SK-N-SH treated with all-trans-retinoic acid at 6 μM for 48 hours (cell line): ENCODE measurements around the gene CASZ1.

ENCODE experiments used
- ATAC-seq: fragments of 200-7000 bp; cut with Tn5 transposase; 3 replicates; pipeline ENCODE4 v1.9.1; 2020; ENCODE audit warnings: mild to moderate bottlenecking, moderate library complexity
- ARNTL ChIP-seq: fragments of 450-650 bp; formaldehyde crosslinking; IDR thresholded peaks from 2 replicates; pipeline ENCODE4 v1.5.0; 2020; ENCODE audit warnings: low read depth, mild to moderate bottlenecking, moderate library complexity, borderline replicate concordance
- BACH2 ChIP-seq: fragments of 250-450 bp; sonication (Bioruptor Pico); IDR thresholded peaks from 2 replicates; pipeline ENCODE4 v1.9.0; 2021; ENCODE audit warnings: mild to moderate bottlenecking, borderline replicate concordance
- CREB5 ChIP-seq: fragments of 250-450 bp; sonication (Bioruptor Pico); IDR thresholded peaks from 2 replicates; pipeline ENCODE4 v1.5.1; 2020; ENCODE audit warnings: low read depth, mild to moderate bottlenecking, moderate library complexity
- CSRNP3 ChIP-seq: fragments of 250-450 bp; sonication (Bioruptor Pico); IDR thresholded peaks from 2 replicates; pipeline ENCODE4 v1.5.1; 2021; ENCODE audit warnings: mild to moderate bottlenecking, moderate library complexity
- ESRRG ChIP-seq: fragments of 250-450 bp; sonication (Bioruptor Pico); IDR thresholded peaks from 2 replicates; pipeline ENCODE4 v1.6.1; 2021; ENCODE audit warnings: mild to moderate bottlenecking
- OSR1 ChIP-seq: fragments of 250-450 bp; sonication (Bioruptor Pico); IDR thresholded peaks from 2 replicates; pipeline ENCODE4 v1.8.0; 2022; ENCODE audit warnings: moderate library complexity, mild to moderate bottlenecking, inconsistent platforms
- PATZ1 ChIP-seq: fragments of 250-450 bp; sonication (Bioruptor Pico); IDR thresholded peaks from 2 replicates; pipeline ENCODE4 v1.8.0; 2020; ENCODE audit warnings: mild to moderate bottlenecking, moderate library complexity, borderline replicate concordance
- POU6F1 ChIP-seq: fragments of 250-450 bp; sonication (Bioruptor Pico); IDR thresholded peaks from 2 replicates; pipeline ENCODE4 v1.8.0; 2021; ENCODE audit warnings: low read depth, mild to moderate bottlenecking, moderate library complexity, borderline replicate concordance
- SNAI2 ChIP-seq: fragments of 250-450 bp; sonication (Bioruptor Pico); IDR thresholded peaks from 2 replicates; pipeline ENCODE4 v1.5.0; 2020; ENCODE audit warnings: mild to moderate bottlenecking, moderate library complexity
- TOX ChIP-seq: fragments of 250-450 bp; sonication (Bioruptor Pico); IDR thresholded peaks from 2 replicates; pipeline ENCODE4 v1.8.0; 2021; ENCODE audit warnings: mild to moderate bottlenecking, moderate library complexity, borderline replicate concordance
- TSHZ2 ChIP-seq: fragments of 250-450 bp; sonication (Bioruptor Pico); IDR thresholded peaks from 2 replicates; pipeline ENCODE4 v1.5.0; 2020; ENCODE audit warnings: mild to moderate bottlenecking, moderate library complexity
- ZC3H10 ChIP-seq: fragments of 250-450 bp; sonication (Bioruptor Pico); IDR thresholded peaks from 2 replicates; pipeline ENCODE4 v1.5.1; 2021; ENCODE audit warnings: mild to moderate bottlenecking, moderate library complexity
- ZFP3 ChIP-seq: fragments of 250-450 bp; sonication (Bioruptor Pico); IDR thresholded peaks from 2 replicates; pipeline ENCODE4 v1.5.0; 2020; ENCODE audit warnings: mild to moderate bottlenecking, moderate library complexity
- ZNF565 ChIP-seq: fragments of 450-650 bp; formaldehyde crosslinking; conservative IDR thresholded peaks from 2 replicates; pipeline ENCODE4 v1.5.0; 2020; ENCODE audit warnings: low read depth, mild to moderate bottlenecking, moderate library complexity
- ZNF8 ChIP-seq: fragments of 450-650 bp; formaldehyde crosslinking; IDR thresholded peaks from 2 replicates; pipeline ENCODE4 v1.5.0; 2020; ENCODE audit warnings: mild to moderate bottlenecking, moderate library complexity

The CASZ1 gene

GRCh38 chr1:10760566-10761502 lies 35.6 kb downstream of the CASZ1 start:
- ATAC-seq, result no peak
- TF ChIP-seq POU6F1 (CRISPR knock-in tag), result no peak
- TF ChIP-seq PATZ1, result no peak
- TF ChIP-seq TOX (CRISPR knock-in tag), result no peak
- TF ChIP-seq ZNF565 (CRISPR knock-in tag), result no peak
- no peak for TF ChIP-seq TSHZ2
- no peak for TF ChIP-seq SNAI2 (CRISPR knock-in tag)
- no peak for TF ChIP-seq BACH2 (CRISPR knock-in tag)
- no peak for TF ChIP-seq CSRNP3 (CRISPR knock-in tag)
- no peak for TF ChIP-seq ZNF8

GRCh38 chr1:10759413-10760200 lies 36.8 kb downstream of the CASZ1 start:
- no peak for ATAC-seq

More at GRCh38 chr1:10759413-10760200, 36.8 kb downstream of the CASZ1 start:
- TF ChIP-seq ARNTL (no peak), SNAI2 (CRISPR knock-in tag) (no peak), ZNF8 (no peak), CREB5 (CRISPR knock-in tag) (no peak), ZC3H10 (CRISPR knock-in tag) (no peak), OSR1 (CRISPR knock-in tag) (no peak), BACH2 (CRISPR knock-in tag) (no peak), ZFP3 (CRISPR knock-in tag) (no peak), TSHZ2 (no peak), TOX (CRISPR knock-in tag) (no peak), ESRRG (CRISPR knock-in tag) (no peak), POU6F1 (CRISPR knock-in tag) (no peak)
